IPS DF 6.9 (cell line): ENCODE data around the gene HLA-E.
"Not testable (repeated sequence)": the region's sequence is repeated elsewhere in the genome, so short reads cannot be mapped to it uniquely, and the experiment has no call there.

Experiments
- DNase-seq: peaks from one replicate; pipeline ENCODE4 v3.0.0-alpha.2; 2013; ENCODE audit warnings: low read depth, low spot score
- H3K27ac ChIP-seq: one replicate; pipeline ENCODE4 v1.5.1; 2013; ENCODE audit warnings: low read length, control low read depth
- H3K27me3 ChIP-seq: 2 replicates; pipeline ENCODE4 v1.6.1; 2013; ENCODE audit warnings: mild to moderate bottlenecking, low read length; ENCODE audit not compliant: control insufficient read depth, insufficient read depth
- H3K36me3 ChIP-seq: 2 replicates; pipeline ENCODE4 v1.6.1; 2013; ENCODE audit warnings: low read length; ENCODE audit not compliant: control insufficient read depth, insufficient read depth
- H3K4me1 ChIP-seq: 2 replicates; pipeline ENCODE4 v1.6.1; 2013; ENCODE audit warnings: low read length; ENCODE audit not compliant: control insufficient read depth, insufficient read depth
- H3K4me3 ChIP-seq: 2 replicates; pipeline ENCODE4 v1.5.1; 2013; ENCODE audit warnings: mild to moderate bottlenecking, low read length
- H3K9me3 ChIP-seq: 2 replicates; pipeline ENCODE4 v1.6.1; 2013; ENCODE audit warnings: low read length, inconsistent platforms; ENCODE audit not compliant: control insufficient read depth, insufficient read depth
- WGBS: extraction: QIAGEN DNeasy Blood & Tissue Kit; methylation state at CpG from one replicate; pipeline ENCODE4 v1.1.7; 2013; ENCODE audit warnings: mixed read lengths, missing lambda C conversion rate; ENCODE audit not compliant: insufficient read length, insufficient coverage; 5-methylcytosine and 5-hydroxymethylcytosine counted together

Gene HLA-E

DNA sequence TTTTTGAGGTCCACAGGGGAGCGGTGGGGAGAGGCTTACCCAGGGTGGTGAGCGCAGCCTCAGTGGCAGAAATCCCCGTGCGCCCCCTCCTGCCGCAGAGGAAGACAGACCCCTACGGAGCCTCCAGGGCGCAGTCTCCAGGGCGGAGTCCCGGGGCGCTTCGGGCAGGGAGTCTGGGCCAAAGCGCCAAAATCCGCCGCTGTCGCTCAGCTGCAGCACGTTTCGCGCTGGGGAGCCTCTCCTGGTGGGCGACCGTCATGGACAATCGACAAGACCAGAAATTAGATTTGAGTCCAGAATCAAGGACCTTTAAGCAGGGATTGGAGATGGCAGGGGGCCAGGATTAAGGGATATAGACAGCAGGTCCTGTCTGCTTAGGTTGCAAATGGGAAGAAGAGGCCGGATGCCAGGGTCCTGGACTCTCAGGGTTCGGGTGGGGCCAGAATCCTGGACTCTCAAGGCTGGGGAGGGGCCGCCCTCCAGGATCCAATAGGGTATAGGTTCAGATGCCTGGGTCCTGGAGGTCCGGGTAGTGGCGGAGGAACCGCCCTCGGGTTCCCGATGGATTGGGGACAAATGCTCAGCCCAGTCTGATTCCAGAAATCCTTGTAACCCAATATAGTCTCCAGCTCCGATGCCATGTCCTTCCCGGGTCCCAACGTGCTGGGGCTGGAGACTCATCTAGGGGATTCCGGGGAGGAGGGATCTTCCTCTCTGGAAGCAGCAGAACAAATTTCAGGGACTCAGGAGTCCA, 7.9 kb upstream of the HLA-E start:
- no CpG with 5 or more reads among the region's 33 CpGs for WGBS
- H3K4me1 ChIP-seq = no peaks in the 10 kb centered on the region
- no peak for DNase-seq
- no peaks in the 10 kb centered on the region for H3K9me3 ChIP-seq
- no peaks in the 10 kb centered on the region for H3K36me3 ChIP-seq
- H3K27me3 ChIP-seq = peaks cover 14% of the 10 kb centered on the region; the same call in 1 of the 2 replicates
- H3K27ac ChIP-seq = no peak overlapping the region
- peak overlapping the region; percentile 10; the same call in 1 of the 2 replicates for H3K4me3 ChIP-seq

- Histone ChIP-seq H3K27me3 (peaks cover 14% of the 10 kb centered on the region; the same call in 1 of the 2 replicates), H3K4me3 (peak overlapping the region; percentile 11; the same call in 1 of the 2 replicates)
- not testable (repeated sequence) for H3K36me3 ChIP-seq, DNase-seq, H3K4me1 ChIP-seq, H3K27ac ChIP-seq, H3K9me3 ChIP-seq
- WGBS = no CpG with 5 or more reads among the region's 19 CpGs
These were observed 7.2 kb upstream of the HLA-E start for GRCh38 chr6:30481965-30482644.

GRCh38 chr6:30483677-30484279, 5.5 kb upstream of the HLA-E start:
- no CpG with 5 or more reads among the region's 7 CpGs for WGBS
- no peak overlapping the region for H3K27ac ChIP-seq
- H3K9me3 ChIP-seq = no peaks in the 10 kb centered on the region
- DNase-seq = no peak
- peaks cover 14% of the 10 kb centered on the region; the same call in 1 of the 2 replicates for H3K27me3 ChIP-seq
- no peaks in the 10 kb centered on the region for H3K36me3 ChIP-seq
- no peak overlapping the region for H3K4me3 ChIP-seq
- H3K4me1 ChIP-seq = no peaks in the 10 kb centered on the region

- H3K36me3 ChIP-seq = peaks cover under 1% of the 10 kb centered on the region; the same call in 1 of the 2 replicates
- H3K27ac ChIP-seq = no peak overlapping the region
- H3K9me3 ChIP-seq = no peaks in the 10 kb centered on the region
- WGBS = no CpG with 5 or more reads among the region's 3 CpGs
- no peak for DNase-seq
- H3K4me1 ChIP-seq = peaks cover 1% of the 10 kb centered on the region
- peaks cover 14% of the 10 kb centered on the region; the same call in 1 of the 2 replicates for H3K27me3 ChIP-seq
- H3K4me3 ChIP-seq = no peak overlapping the region
These were observed 4.1 kb upstream of the HLA-E start for GRCh38 chr6:30485236-30485635.

- no peak for DNase-seq
These were observed 1.4 kb upstream of the HLA-E start for GRCh38 chr6:30487926-30488325.

DNA sequence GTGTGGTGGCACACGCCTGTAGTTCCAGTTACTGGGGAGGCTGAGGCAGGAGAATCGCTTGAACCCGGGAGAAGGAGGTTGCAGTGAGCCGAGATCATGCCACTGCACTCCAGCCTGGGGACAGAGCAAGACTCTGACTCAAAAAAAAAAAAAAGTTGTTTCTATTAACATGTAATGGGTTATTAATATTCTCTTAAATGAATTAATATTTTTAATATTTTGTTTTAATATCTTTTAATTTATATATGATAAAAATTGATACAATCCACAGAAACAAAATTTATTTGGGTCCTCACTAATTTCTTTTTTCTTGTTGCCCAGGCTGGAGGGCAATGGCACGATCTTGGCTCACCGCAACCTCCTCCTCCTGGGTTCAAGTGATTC, 620 bp upstream of the HLA-E start:
- no CpG with 5 or more reads among the region's 6 CpGs for WGBS
- H3K27ac ChIP-seq, H3K4me3 ChIP-seq, H3K9me3 ChIP-seq, H3K27me3 ChIP-seq, H3K4me1 ChIP-seq, DNase-seq: not testable (repeated sequence)
- H3K36me3 ChIP-seq = peaks cover 13% of the 10 kb centered on the region; the same call in 1 of the 2 replicates

More at GRCh38 chr6:30487926-30488325, 1.4 kb upstream of the HLA-E start:
- peaks cover 3% of the 10 kb centered on the region for H3K4me1 ChIP-seq
- WGBS = no CpG with 5 or more reads among the region's 9 CpGs
- H3K4me3 ChIP-seq = no peak overlapping the region
- H3K36me3 ChIP-seq = peaks cover 13% of the 10 kb centered on the region; the same call in 1 of the 2 replicates
- no peak overlapping the region for H3K27ac ChIP-seq
- H3K27me3 ChIP-seq = no peaks in the 10 kb centered on the region
- H3K9me3 ChIP-seq = no peaks in the 10 kb centered on the region

DNA sequence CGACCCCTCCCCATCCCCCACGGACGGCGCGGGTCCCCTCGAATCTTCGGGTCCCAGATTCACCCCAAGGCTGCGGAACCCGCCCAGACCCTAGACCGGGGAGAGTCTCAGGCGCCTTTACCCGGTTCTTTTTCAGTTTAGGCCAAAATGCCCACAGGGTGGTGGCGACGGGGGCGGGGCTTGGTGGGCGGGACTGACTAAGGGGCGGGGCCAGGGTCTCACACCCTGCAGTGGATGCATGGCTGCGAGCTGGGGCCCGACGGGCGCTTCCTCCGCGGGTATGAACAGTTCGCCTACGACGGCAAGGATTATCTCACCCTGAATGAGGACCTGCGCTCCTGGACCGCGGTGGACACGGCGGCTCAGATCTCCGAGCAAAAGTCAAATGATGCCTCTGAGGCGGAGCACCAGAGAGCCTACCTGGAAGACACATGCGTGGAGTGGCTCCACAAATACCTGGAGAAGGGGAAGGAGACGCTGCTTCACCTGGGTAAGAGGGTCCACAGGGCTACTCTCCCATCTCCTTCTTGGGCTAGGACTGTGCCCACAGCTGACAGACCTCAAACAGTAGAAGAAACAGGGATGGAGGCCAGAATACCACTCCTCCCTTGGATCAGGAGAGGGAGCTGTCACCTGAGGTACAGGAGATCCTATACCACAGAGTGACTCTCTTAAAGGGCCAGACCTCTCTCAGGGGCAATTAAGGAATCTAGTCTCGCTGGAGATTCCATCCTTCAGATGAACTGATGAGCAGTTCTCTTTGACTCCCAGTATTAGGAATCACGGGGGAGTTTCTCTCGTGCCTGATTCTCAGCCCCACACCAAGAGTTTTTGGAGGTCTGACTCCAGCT, 942 bp downstream of the HLA-E start:
- Histone ChIP-seq H3K9me3 (no peaks in the 10 kb centered on the region), H3K4me3 (peak overlapping the region; percentile 95), H3K4me1 (peaks cover 3% of the 10 kb centered on the region), H3K36me3 (peaks cover 13% of the 10 kb centered on the region; the same call in 1 of the 2 replicates), H3K27ac (no peak overlapping the region), H3K27me3 (no peaks in the 10 kb centered on the region)
- no CpG with 5 or more reads among the region's 38 CpGs for WGBS
- DNase-seq = no peak

DNA sequence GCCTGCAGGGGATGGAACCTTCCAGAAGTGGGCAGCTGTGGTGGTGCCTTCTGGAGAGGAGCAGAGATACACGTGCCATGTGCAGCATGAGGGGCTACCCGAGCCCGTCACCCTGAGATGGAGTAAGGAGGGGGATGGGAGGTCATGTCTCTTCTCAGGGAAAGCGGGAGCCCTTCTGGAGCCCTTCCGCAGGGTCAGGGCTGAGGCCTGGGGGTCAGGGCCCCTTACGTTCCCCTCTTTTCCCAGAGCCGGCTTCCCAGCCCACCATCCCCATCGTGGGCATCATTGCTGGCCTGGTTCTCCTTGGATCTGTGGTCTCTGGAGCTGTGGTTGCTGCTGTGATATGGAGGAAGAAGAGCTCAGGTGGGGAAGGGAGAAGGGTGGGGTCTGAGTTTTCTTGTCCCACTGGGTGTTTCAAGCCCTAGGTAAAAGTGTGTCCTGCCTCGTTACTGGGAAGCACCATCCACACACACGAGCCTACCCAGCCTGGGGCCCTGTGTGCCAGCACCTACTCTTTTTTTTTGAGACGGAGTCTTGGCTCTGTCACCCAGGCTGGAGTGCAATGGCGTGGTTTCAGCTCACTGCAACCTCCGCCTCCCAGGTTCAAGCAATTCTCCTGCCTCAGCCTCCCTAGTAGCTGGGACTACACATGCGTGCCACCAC, 2.1 kb downstream of the HLA-E start:
- not testable (repeated sequence) for H3K9me3 ChIP-seq, DNase-seq, H3K4me3 ChIP-seq, H3K4me1 ChIP-seq, H3K27me3 ChIP-seq, H3K27ac ChIP-seq
- WGBS = no CpG with 5 or more reads among the region's 14 CpGs
- peaks cover 13% of the 10 kb centered on the region; the same call in 1 of the 2 replicates for H3K36me3 ChIP-seq

DNA sequence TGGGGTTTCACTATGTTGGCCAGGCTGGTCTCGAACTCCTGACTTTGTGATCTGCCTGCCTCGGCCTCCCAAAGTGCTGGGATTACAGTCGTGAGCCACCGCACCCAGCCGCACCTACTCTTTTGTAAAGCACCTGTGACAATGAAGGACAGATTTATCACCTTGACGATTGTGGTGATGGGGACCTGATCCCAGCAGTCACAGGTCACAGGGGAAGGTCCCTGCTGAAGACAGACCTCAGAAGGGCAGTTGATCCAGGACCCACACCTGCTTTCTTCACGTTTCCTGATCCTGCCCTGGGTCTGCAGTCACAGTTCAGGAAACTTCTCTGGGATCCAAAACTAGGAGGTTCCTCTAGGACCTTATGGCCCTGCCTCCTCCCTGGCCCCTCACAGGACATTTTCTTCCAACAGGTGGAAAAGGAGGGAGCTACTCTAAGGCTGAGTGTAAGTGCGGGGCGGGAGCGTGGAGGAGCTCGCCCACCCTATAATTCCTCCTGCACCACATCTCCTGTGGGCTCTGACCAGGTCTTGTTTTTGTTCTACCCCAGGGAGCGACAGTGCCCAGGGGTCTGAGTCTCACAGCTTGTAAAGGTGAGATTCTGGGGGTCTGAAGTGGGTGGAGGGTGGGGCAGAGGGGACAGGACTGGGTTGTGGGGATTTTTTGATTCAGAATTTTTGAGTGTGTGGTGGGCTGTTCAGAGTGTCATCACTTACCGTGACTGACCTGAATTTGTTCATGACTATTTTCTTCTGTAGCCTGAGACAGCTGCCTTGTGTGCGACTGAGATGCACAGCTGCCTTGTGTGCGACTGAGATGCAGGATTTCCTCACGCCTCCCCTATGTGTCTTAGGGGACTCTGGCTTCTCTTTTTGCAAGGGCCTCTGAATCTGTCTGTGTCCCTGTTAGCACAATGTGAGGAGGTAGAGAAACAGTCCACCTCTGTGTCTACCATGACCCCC, 3.0 kb downstream of the HLA-E start:
- H3K4me1 ChIP-seq = peaks cover 3% of the 10 kb centered on the region
- no peak overlapping the region for H3K27ac ChIP-seq
- no CpG with 5 or more reads among the region's 16 CpGs for WGBS
- no peak for DNase-seq
- H3K4me3 ChIP-seq = no peak overlapping the region
- H3K36me3 ChIP-seq = peaks cover 13% of the 10 kb centered on the region; the same call in 1 of the 2 replicates
- no peaks in the 10 kb centered on the region for H3K27me3 ChIP-seq
- H3K9me3 ChIP-seq = no peaks in the 10 kb centered on the region
